Stimulated activated effector memory CD8-positive, alpha-beta T cell treated with anti-CD3 and anti-CD28 coated beads, Interleukin-12 subunit alpha, Interleukin-12 subunit beta, amount 100 ng/mL, for 72 hours (primary cell): ENCODE data around the gene ZNF236.
A peak's percentile ranks its signal among the peaks of the same experiment; 100 is the strongest.
"Not testable (repeated sequence)": the region's sequence is repeated elsewhere in the genome, so short reads cannot be mapped to it uniquely, and the experiment has no call there.

ENCODE experiments used
- ATAC-seq: fragments of 150-1000 bp; cut with Tn5 transposase; 2 replicates; pipeline ENCODE4 v1.10.0; 2021
- DNase-seq, 2 donors: peaks; one replicate each; pipeline ENCODE4 v3.0.0; 2021 to 2022; ENCODE audit warnings: low spot score in 2 of 2
- H3K27ac Mint-ChIP-seq: one replicate; pipeline ENCODE4 v1.8.0; 2022; ENCODE audit warnings: mild to moderate bottlenecking, mixed read lengths
- H3K36me3 Mint-ChIP-seq: one replicate; pipeline ENCODE4 v1.8.0; 2022; ENCODE audit warnings: mild to moderate bottlenecking, mixed read lengths
- H3K4me1 Mint-ChIP-seq: one replicate; pipeline ENCODE4 v1.8.0; 2022; ENCODE audit warnings: mixed read lengths
- H3K4me3 Mint-ChIP-seq: one replicate; pipeline ENCODE4 v1.8.0; 2022; ENCODE audit warnings: mild to moderate bottlenecking, mixed read lengths
- H3K9me3 Mint-ChIP-seq: one replicate; pipeline ENCODE4 v1.8.0; 2022; ENCODE audit warnings: mixed read lengths

Gene ZNF236

GRCh38 chr18:76811530-76811929 lies 10.8 kb upstream of the ZNF236 start:
- H3K4me1 Mint-ChIP-seq, ATAC-seq, DNase-seq, H3K9me3 Mint-ChIP-seq, H3K27ac Mint-ChIP-seq, H3K4me3 Mint-ChIP-seq: not testable (repeated sequence)
- peaks cover 40% of the 10 kb centered on the region for H3K36me3 Mint-ChIP-seq

GRCh38 chr18:76814256-76814655 lies 8.1 kb upstream of the ZNF236 start:
- Mint-ChIP-seq H3K9me3 (no peaks in the 10 kb centered on the region), H3K27ac (no peak overlapping the region), H3K4me1 (peaks cover 19% of the 10 kb centered on the region), H3K4me3 (no peak overlapping the region), H3K36me3 (peaks cover 50% of the 10 kb centered on the region)
- ATAC-seq (no peak), DNase-seq (no peak)

- Mint-ChIP-seq H3K4me1 (peaks cover 37% of the 10 kb centered on the region), H3K27ac (no peak overlapping the region), H3K36me3 (peaks cover 56% of the 10 kb centered on the region), H3K9me3 (no peaks in the 10 kb centered on the region), H3K4me3 (no peak overlapping the region)
- DNase-seq, result no peak
- peak; percentile 19 for ATAC-seq
Observed at GRCh38 chr18:76816127-76816526, 6.2 kb upstream of the ZNF236 start.

DNA sequence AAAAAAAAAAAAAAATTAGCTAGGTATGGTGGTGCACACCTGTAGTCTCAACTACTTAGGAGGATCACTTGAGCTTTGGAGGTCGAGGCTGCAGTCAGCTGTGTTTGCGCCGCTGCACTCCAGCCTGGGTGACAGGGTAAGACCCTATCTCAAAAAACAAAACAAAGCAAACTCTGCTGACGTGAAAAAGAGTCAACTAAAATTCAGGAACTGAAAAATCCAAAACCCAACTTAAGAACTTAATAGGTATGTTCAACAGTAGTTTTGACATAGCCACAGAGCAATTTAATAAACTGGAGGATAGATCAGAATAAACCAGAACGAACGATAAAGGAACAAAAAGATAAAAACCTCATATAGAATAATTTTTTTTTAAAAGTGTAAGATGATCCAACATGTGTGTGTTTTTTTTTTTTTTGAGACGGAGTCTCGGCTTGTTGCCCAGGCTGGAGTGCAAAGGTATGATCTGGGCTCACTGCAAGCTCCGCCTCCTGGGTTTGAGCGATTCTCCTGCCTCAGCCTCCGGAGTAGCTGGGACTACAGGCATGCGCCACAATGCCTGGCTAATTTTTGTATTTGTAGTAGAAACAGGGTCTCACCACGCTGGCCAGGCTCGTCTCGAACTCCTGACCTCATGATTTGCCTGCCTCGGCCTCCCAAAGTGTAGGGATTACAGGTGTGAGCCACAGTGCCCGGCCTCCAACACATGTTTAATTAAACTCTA lies 4.3 kb upstream of the ZNF236 start:
- peak overlapping the region; percentile 74 for H3K27ac Mint-ChIP-seq
- DNase-seq (no peak), ATAC-seq (no peak)
- H3K9me3 Mint-ChIP-seq, result no peaks in the 10 kb centered on the region
- no peak overlapping the region for H3K4me3 Mint-ChIP-seq
- H3K36me3 Mint-ChIP-seq, result peaks cover 63% of the 10 kb centered on the region
- peaks cover 38% of the 10 kb centered on the region for H3K4me1 Mint-ChIP-seq

DNA sequence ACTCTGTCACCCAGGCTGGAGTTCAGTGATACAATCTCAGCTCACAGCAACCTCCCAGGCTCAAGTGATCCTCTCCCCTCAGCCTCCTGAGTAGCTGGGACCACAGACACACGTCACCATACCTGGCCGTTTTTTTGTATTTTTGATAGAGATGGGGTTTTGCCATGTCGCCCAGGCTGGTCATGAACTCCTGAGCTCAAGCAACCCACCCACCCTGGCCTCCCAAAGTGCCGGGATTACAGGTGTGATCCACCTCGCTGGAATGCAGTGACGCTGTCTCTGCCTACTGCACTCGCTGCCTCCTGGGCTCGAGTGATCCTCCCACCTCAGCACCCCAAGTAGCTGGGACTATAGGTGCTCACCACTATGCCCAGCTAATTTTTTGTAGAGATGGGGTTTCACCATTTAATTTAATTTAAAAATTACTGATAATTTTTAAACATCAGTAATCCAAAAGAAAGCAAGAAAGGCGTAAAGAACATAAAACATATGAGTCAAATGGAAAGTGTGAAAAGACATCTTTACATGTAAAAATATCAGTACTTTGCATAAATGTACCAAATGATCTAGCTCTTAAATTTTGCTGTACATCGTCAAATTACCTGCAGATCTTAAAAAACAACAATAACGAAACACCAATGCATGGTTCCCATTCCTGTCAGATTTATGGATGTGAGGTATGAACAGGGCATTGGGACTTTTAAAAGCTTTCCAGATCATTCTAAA lies 2.8 kb upstream of the ZNF236 start:
- H3K4me3 Mint-ChIP-seq, result peak overlapping the region; percentile 87
- H3K36me3 Mint-ChIP-seq, result peaks cover 61% of the 10 kb centered on the region
- no peak overlapping the region for H3K27ac Mint-ChIP-seq
- no peaks in the 10 kb centered on the region for H3K9me3 Mint-ChIP-seq
- ATAC-seq (no peak), DNase-seq (no peak)
- peaks cover 52% of the 10 kb centered on the region for H3K4me1 Mint-ChIP-seq

- DNase-seq, result peak in 1 of 2 donors; percentile 52
- H3K9me3 Mint-ChIP-seq, result no peaks in the 10 kb centered on the region
- ATAC-seq, result peak; percentile 43
- H3K27ac Mint-ChIP-seq, result peak overlapping the region; percentile 94
- H3K36me3 Mint-ChIP-seq, result peaks cover 52% of the 10 kb centered on the region
- peaks cover 53% of the 10 kb centered on the region for H3K4me1 Mint-ChIP-seq
- peak overlapping the region; percentile 87 for H3K4me3 Mint-ChIP-seq
Observed at GRCh38 chr18:76821356-76821874, 942 bp upstream of the ZNF236 start.

DNA sequence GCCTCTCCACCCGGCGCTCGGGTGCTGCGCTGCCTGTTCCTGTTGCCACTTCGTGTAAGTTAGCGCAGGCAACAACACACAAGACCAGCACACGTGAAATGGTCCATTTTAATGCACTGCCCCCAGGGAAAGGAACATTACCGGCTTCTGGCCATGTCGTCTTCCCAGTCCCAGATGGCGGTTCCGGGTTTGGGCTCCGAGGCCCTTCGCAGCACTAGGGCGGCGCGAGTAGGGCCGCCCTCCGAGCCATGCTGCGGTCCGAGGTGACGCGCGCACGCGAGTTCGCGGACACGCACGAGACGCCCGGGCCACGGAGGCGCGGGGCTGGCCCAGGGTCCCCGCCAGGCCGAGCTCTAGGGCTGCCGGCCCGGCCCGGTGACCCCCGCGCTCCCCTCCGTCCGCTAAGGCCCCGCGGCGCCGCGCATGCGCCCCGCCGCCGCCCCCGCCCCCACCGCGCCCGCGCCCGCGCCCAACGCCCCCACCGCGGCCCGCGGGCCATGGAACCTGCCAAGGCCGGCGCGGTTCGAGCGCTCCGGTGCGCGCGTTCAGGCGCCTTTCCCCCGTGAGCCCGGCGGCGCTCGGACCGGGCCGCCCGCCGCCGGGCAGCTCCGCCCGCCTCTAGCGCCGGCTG lies 367 bp upstream of the ZNF236 start:
- peak; percentile 59 to 85 for DNase-seq
- peaks cover 53% of the 10 kb centered on the region for H3K4me1 Mint-ChIP-seq

GRCh38 chr18:76823161-76823538 lies 793 bp downstream of the ZNF236 start:
- no peak for ATAC-seq
- peak overlapping the region; percentile 87 for H3K4me3 Mint-ChIP-seq
- H3K27ac Mint-ChIP-seq, result peak overlapping the region; percentile 76
- H3K4me1 Mint-ChIP-seq, result peaks cover 58% of the 10 kb centered on the region
- no peak for DNase-seq
- peaks cover 38% of the 10 kb centered on the region for H3K36me3 Mint-ChIP-seq
- H3K9me3 Mint-ChIP-seq, result no peaks in the 10 kb centered on the region

More for the DNA sequence above, 367 bp upstream of the ZNF236 start:
- Mint-ChIP-seq H3K27ac (peak overlapping the region; percentile 94), H3K9me3 (no peaks in the 10 kb centered on the region), H3K36me3 (peaks cover 47% of the 10 kb centered on the region), H3K4me3 (peak overlapping the region; percentile 87)
- ATAC-seq, result peak; percentile 74

- Mint-ChIP-seq H3K36me3 (peaks cover 34% of the 10 kb centered on the region), H3K27ac (peak overlapping the region; percentile 76), H3K4me3 (peak overlapping the region; percentile 87), H3K4me1 (peaks cover 54% of the 10 kb centered on the region), H3K9me3 (no peaks in the 10 kb centered on the region)
- DNase-seq, result no peak
- no peak for ATAC-seq
Observed at GRCh38 chr18:76823587-76824011, 1.2 kb downstream of the ZNF236 start.

DNA sequence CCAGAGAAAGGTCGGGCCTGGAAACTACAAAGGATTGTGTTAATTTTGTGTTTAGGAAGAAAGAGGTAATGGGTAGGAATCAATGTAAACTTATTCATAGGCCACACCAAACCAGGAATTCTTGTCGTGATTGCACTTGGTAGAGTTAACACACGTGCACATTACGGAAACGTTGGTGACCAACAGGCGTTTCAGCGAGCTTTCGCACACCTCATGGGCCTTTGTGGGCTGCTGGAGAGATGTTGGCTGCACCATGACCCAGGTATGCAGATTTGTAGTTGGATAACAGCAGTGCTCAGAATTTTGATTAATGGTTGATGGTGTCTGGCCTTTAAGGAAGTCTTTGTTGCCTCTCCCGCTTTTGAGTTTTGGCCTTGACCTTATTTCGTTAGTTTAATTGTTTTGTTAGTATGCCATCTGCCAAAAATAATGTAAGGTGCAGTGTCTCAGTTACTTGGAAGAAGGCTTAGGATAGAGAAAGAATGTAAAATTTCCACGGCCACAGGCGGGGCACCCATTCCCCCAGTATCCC lies 1.9 kb downstream of the ZNF236 start:
- DNase-seq (no peak), ATAC-seq (no peak)
- Mint-ChIP-seq H3K27ac (peak overlapping the region; percentile 76), H3K4me3 (peak overlapping the region; percentile 87), H3K36me3 (peaks cover 31% of the 10 kb centered on the region), H3K9me3 (no peaks in the 10 kb centered on the region), H3K4me1 (peaks cover 50% of the 10 kb centered on the region)

DNA sequence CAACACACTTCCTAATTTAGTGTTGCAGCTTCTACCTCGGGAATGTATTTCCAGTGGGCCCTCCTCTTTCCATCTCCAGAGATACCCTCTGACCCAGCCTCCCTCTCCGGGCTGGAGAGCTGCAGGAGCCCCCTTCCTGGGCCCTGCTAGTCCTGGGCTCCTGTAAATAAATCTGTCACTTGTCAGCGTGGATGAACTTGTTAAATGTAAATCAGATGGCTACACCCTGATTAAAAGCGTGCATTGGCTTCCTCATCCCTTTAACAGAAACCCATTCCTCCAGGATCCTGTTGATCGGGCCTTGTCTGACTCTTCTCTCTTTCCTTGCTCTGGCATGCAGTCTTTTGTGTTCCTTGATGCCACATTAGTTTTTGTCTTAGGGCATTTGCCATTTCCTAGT lies 2.4 kb downstream of the ZNF236 start:
- Mint-ChIP-seq H3K4me3 (peak overlapping the region; percentile 87), H3K27ac (peak overlapping the region; percentile 76), H3K36me3 (peaks cover 31% of the 10 kb centered on the region), H3K4me1 (peaks cover 46% of the 10 kb centered on the region), H3K9me3 (no peaks in the 10 kb centered on the region)
- DNase-seq (no peak), ATAC-seq (no peak)

DNA sequence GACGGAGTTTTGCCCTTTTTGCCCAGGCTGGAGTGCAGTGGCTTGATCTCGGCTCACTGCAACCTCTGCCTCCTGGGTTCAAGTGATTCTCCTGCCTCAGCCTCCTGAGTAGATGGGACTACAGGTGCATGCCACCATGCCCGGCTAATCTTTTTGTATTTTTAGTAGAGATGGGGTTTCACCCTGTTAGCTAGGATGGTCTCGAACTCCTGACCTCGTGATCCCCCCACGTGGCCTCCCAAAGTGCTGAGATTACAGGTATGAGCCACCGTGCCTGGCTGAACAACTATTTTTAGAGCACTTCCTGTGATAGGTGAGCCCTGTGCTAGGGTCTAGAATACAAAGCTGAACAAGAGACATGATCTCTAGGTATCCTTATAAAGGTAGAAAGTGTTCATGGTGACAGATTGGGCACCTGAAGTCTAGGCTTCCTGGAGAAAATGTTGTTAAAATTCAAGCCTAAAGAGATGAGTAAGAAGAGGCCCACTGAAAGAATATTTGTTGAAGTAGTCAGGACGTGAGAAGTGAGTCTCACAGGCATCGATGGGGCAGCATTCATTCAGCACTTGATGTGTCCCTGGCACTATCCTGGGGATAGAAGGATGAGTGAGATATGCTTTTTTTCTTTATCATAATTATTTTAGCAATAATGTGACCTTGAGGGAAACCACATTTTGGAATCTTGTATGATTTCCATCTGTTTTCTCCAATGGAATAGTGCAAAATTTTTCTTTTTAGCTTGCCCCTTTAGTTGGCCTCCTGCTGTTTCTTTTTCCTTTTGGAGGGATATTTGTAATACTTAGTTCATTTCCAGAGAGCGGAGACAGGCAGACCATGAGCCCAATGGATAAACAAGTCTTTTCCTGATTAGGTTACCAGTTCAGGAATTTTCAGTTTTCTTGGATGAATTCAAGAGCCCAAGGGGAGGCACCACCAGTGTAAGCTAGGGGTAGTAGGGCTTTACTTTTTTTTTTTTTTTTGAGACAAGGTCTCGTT lies 5.1 kb downstream of the ZNF236 start:
- H3K4me1 Mint-ChIP-seq, result peaks cover 40% of the 10 kb centered on the region

GRCh38 chr18:76834379-76834778 lies 12.0 kb downstream of the ZNF236 start:
- Mint-ChIP-seq H3K36me3 (no peaks in the 10 kb centered on the region), H3K27ac (no peak overlapping the region), H3K9me3 (no peaks in the 10 kb centered on the region), H3K4me3 (no peak overlapping the region), H3K4me1 (peaks cover 30% of the 10 kb centered on the region)
- DNase-seq (no peak), ATAC-seq (no peak)

More for the DNA sequence above, 5.1 kb downstream of the ZNF236 start:
- Mint-ChIP-seq H3K27ac (peak overlapping the region; percentile 78), H3K9me3 (no peaks in the 10 kb centered on the region), H3K4me3 (no peak overlapping the region), H3K36me3 (peaks cover 14% of the 10 kb centered on the region)
- ATAC-seq (no peak), DNase-seq (no peak)

- DNase-seq (no peak), ATAC-seq (peak; percentile 49)
- H3K27ac Mint-ChIP-seq, result no peak overlapping the region
- peaks cover 26% of the 10 kb centered on the region for H3K4me1 Mint-ChIP-seq
- no peak overlapping the region for H3K4me3 Mint-ChIP-seq
- no peaks in the 10 kb centered on the region for H3K36me3 Mint-ChIP-seq
- no peaks in the 10 kb centered on the region for H3K9me3 Mint-ChIP-seq
Observed at GRCh38 chr18:76835380-76835779, 13.0 kb downstream of the ZNF236 start.
